Stomach smooth muscle (tissue), 2 donors: ENCODE results near the gene PIEZO2.

Experiments used
- H3K27ac ChIP-seq: one replicate; pipeline ENCODE4 v1.7.0; 2013; ENCODE audit warnings: mild to moderate bottlenecking, low read length, inconsistent platforms
- H3K27me3 ChIP-seq, 2 donors: one replicate each; pipeline ENCODE4 v1.7.0; 2013; ENCODE audit warnings: low read length in 2 of 2; ENCODE audit not compliant: insufficient read depth in 2 of 2, control insufficient read depth in 1 of 2
- H3K36me3 ChIP-seq, 2 donors: one replicate each; pipeline ENCODE4 v1.7.0; 2013; ENCODE audit warnings: low read length in 2 of 2; ENCODE audit not compliant: control insufficient read depth in 2 of 2, insufficient read depth in 2 of 2
- H3K4me1 ChIP-seq: one replicate; pipeline ENCODE4 v1.7.0; 2013; ENCODE audit warnings: low read length; ENCODE audit not compliant: control insufficient read depth, insufficient read depth
- H3K4me3 ChIP-seq, 2 donors: one replicate each; pipeline ENCODE4 v1.7.0; 2013; ENCODE audit warnings: low read length in 2 of 2
- H3K9ac ChIP-seq, 2 donors: one replicate each; pipeline ENCODE4 v1.7.0; 2013; ENCODE audit warnings: low read length in 2 of 2, mild to moderate bottlenecking in 1 of 2
- H3K9me3 ChIP-seq, 2 donors: one replicate each; pipeline ENCODE4 v1.7.0; 2013; ENCODE audit warnings: low read length in 2 of 2; ENCODE audit not compliant: control insufficient read depth in 2 of 2
- donor health status: healthy.
- donor health status: Pancreatic carcinoma.

The PIEZO2 gene

GRCh38 chr18:11150271-11150615, 874 bp upstream of the PIEZO2 start:
- Histone ChIP-seq H3K4me1 (peaks cover 8% of the 10 kb centered on the region), H3K36me3 (no peaks in the 10 kb centered on the region), H3K27ac (no peak overlapping the region), H3K27me3 (peaks cover 18 to 28% of the 10 kb centered on the region in 2 donors), H3K9me3 (no peaks in the 10 kb centered on the region), H3K4me3 (no peak overlapping the region), H3K9ac (no peak overlapping the region)

DNA sequence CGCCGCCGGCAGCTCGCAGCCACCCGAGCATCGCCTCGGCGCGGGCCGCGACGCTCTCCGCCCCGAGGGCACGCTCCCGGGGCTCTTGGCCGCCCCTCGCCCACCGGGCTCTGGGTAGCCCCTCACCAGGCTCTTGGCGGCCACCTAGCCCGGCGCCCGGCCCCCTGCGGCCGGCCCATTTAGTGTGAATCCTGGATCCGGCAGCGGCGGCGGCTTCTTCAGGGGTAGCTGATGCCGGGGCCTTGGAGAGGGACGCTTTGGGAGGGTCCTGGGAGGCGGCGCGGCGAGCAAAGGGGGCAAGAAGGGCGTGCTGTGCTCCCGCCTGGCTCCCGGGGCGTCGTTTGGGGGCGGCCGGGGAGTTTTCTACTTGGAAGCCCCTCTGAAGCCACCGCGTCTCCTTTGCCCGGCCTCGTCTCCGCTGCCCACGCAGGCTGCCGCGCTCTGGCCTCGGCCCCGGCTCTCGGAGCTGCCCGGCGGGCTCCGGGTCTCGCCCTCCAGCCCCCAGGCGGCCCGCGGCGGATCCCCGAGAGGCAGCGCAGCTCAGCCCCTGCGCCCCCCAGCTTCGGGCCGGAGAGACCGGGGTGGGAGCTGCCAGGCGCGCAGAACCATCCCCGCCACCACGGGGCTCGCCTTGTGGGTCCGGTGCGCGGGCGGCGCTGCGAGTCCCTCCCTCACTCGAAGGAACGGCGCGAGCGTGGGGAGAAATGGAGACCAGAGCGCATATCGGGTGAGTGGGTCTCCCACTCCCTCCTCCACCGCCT, 509 bp downstream of the PIEZO2 start:
- no peak overlapping the region for H3K9ac ChIP-seq
- H3K4me3 ChIP-seq: peak overlapping the region in 1 of 2 donors; percentile 40
- H3K36me3 ChIP-seq: no peaks in the 10 kb centered on the region
- peaks cover 8% of the 10 kb centered on the region for H3K4me1 ChIP-seq
- H3K27ac ChIP-seq: no peak overlapping the region
- H3K27me3 ChIP-seq: peaks cover 20 to 28% of the 10 kb centered on the region in 2 donors
- H3K9me3 ChIP-seq: no peaks in the 10 kb centered on the region

DNA sequence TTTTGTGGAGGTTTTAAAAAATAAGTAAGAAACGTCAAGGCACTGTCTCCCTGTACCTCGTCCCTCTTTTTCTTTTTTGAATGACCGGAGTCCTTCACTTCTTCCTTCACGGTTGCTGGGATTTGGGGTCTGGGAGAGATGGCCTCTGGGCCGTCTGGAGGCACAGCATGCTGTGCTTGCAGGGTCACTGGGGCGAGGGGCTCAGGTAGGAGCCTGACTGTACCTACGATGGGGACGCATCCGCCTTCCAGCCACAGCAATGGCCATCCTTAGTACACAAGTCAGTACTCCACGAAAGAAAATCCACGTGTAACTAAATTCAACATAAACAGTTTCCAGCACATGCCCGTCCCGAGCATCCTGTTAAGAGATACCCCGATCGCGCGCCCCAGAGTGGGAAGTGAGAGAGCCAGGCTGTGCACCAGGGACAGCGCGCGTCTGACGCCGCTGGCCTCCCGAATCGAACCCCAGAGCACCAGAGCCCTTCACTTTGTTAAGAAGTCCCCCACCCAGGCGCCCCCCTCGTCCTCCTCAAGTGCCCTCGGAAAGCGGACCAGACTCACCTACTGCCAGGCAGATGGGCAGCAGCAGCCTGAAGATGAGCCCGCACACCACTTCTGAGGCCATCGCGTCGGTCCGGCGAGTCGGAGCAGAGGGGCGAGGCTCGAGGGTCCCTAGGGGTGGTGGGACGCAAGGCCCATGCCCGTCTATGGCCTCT, 1.2 kb downstream of the PIEZO2 start:
- peak overlapping the region in 1 of 2 donors; percentile 29 for H3K4me3 ChIP-seq
- H3K4me1 ChIP-seq: peaks cover 8% of the 10 kb centered on the region
- H3K36me3 ChIP-seq: no peaks in the 10 kb centered on the region
- no peak overlapping the region for H3K9ac ChIP-seq
- no peaks in the 10 kb centered on the region for H3K9me3 ChIP-seq
- no peak overlapping the region for H3K27ac ChIP-seq
- H3K27me3 ChIP-seq: peaks cover 20 to 28% of the 10 kb centered on the region in 2 donors

- Histone ChIP-seq H3K27me3 (peaks cover 20 to 28% of the 10 kb centered on the region in 2 donors), H3K36me3 (no peaks in the 10 kb centered on the region), H3K4me1 (peaks cover 8% of the 10 kb centered on the region), H3K27ac (no peak overlapping the region), H3K9me3 (no peaks in the 10 kb centered on the region), H3K9ac (no peak overlapping the region), H3K4me3 (no peak overlapping the region)
Observed at GRCh38 chr18:11147371-11147951, 1.9 kb downstream of the PIEZO2 start.

DNA sequence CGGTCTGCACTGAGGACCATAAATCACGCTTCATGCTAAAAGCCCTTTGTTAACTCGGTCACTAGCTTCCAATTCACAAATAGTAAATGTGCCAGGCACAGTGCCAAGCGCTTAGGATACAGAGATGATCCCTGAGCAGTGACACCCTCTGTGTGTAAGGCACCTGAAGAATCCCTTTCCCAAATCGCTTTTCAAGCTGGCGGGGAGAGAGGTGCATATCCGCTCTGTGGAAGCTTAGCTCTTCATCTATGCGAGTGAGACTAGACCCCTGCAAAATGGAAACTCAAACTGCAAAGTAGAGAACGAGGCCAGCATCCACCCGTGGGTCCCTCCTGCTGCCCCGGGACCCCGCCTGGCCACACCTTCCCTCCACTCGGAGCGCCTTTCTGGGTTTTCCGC, 2.4 kb downstream of the PIEZO2 start:
- peaks cover 20 to 28% of the 10 kb centered on the region in 2 donors for H3K27me3 ChIP-seq

DNA sequence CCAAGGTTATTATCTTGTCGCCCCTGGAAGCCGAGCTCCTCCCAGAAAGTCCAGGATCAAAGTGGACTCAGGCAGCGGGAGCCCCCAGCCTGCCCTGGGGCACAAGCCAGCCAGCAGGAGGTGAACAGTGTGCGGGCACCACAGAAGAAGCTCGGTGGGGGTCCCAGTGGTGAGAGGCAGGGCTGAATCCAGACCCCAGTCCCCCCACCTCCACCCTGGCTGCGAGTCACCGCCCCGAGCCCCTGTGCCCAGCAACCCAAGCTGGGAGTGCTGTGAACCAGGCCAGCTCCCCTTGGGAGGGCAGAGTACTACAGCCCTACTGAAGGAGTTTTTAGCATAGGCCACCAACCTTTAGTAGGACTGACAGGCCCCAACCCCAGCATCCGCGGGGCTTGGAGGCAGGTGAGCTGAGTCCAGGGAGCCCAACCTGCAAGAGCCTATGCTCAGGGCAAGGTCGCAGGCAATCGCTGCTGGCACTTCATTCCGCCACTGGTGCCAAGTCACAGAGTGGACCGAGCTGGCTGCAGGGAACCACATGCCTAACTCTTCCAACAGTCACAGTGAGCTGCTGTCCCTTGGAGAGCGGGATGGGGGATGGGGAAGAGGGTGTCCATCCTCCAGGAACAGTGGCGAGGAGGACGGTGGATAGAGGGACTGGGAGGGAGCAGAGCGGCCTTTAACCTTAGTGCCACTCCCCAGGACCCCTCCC, 3.0 kb downstream of the PIEZO2 start:
- Histone ChIP-seq H3K4me1 (peaks cover 8% of the 10 kb centered on the region), H3K9ac (no peak overlapping the region), H3K4me3 (no peak overlapping the region), H3K9me3 (no peaks in the 10 kb centered on the region), H3K27ac (no peak overlapping the region), H3K27me3 (peaks cover 18 to 28% of the 10 kb centered on the region in 2 donors), H3K36me3 (no peaks in the 10 kb centered on the region)

More for the DNA sequence above, 2.4 kb downstream of the PIEZO2 start:
- H3K9me3 ChIP-seq: no peaks in the 10 kb centered on the region
- peaks cover 8% of the 10 kb centered on the region for H3K4me1 ChIP-seq
- H3K36me3 ChIP-seq: no peaks in the 10 kb centered on the region
- H3K4me3 ChIP-seq: no peak overlapping the region
- H3K27ac ChIP-seq: no peak overlapping the region
- H3K9ac ChIP-seq: no peak overlapping the region

GRCh38 chr18:11145413-11146191, 3.8 kb downstream of the PIEZO2 start:
- no peak overlapping the region for H3K4me3 ChIP-seq
- H3K36me3 ChIP-seq: no peaks in the 10 kb centered on the region
- no peaks in the 10 kb centered on the region for H3K9me3 ChIP-seq
- H3K4me1 ChIP-seq: peaks cover 8% of the 10 kb centered on the region
- no peak overlapping the region for H3K9ac ChIP-seq
- peaks cover 17 to 25% of the 10 kb centered on the region in 2 donors for H3K27me3 ChIP-seq
- no peak overlapping the region for H3K27ac ChIP-seq

GRCh38 chr18:11137400-11137799, 12.0 kb downstream of the PIEZO2 start:
- Histone ChIP-seq H3K9me3 (no peaks in the 10 kb centered on the region), H3K27ac (no peak overlapping the region), H3K36me3 (no peaks in the 10 kb centered on the region)

DNA sequence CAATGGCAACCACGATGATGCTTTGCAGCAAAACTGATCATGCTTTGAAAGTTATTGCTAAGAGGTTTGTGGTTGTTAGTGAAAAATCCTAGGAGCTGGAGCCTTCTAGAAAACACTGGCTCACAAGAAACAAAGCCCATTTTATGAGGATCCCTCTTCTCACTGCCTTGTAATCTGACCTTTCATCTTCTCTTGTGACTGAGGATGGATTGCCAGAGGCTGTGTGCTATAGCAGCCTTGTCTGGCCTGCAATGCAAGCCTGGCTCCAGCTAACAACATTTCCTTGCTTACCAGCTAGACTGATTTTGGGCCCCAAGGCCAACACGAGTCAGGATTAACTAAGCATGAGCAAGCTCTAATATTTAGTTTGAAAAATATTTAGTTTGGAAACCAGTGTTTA, 13.1 kb downstream of the PIEZO2 start:
- no peak overlapping the region for H3K4me3 ChIP-seq
- no peaks in the 10 kb centered on the region for H3K4me1 ChIP-seq
- H3K36me3 ChIP-seq: no peaks in the 10 kb centered on the region
- H3K27me3 ChIP-seq: no peaks in the 10 kb centered on the region
- H3K9me3 ChIP-seq: peaks cover 0 to 2% of the 10 kb centered on the region in 2 donors
- H3K9ac ChIP-seq: no peak overlapping the region
- H3K27ac ChIP-seq: no peak overlapping the region

More at GRCh38 chr18:11137400-11137799, 12.0 kb downstream of the PIEZO2 start:
- Histone ChIP-seq H3K4me1 (no peaks in the 10 kb centered on the region), H3K4me3 (no peak overlapping the region), H3K9ac (no peak overlapping the region), H3K27me3 (no peaks in the 10 kb centered on the region)

- Histone ChIP-seq H3K9ac (no peak overlapping the region), H3K4me1 (no peaks in the 10 kb centered on the region), H3K27me3 (no peaks in the 10 kb centered on the region), H3K9me3 (peaks cover 1 to 2% of the 10 kb centered on the region in 2 donors), H3K4me3 (no peak overlapping the region), H3K27ac (no peak overlapping the region), H3K36me3 (no peaks in the 10 kb centered on the region)
Observed at GRCh38 chr18:11134940-11135339, 14.4 kb downstream of the PIEZO2 start.
